Right ventricle myocardium superior (tissue), 1 donor: ENCODE results near the gene HAGH. TPM values are rescaled to one million over a fixed set of nuclear protein-coding genes. Genes with fewer than 3 reads are reported as not detected.

Experiments
- ATAC-seq: fragments of 200-7000 bp; cut with Tn5 transposase; one replicate; pipeline ENCODE4 v1.9.1; 2020; ENCODE audit warnings: mild to moderate bottlenecking; ENCODE audit not compliant: poor library complexity
- DNase-seq: peaks from one replicate; pipeline ENCODE4 v3.0.0-alpha.2; 2020
- intact Hi-C: fragments of 100-400 bp; cut with DNase I; formaldehyde crosslinking; loops from one replicate; pipeline ENCODE4 v1.11.2; 2022
- total RNA-seq: library from RNA; stranded (reverse); fragmentation: NEBNext Ultra II Directional; extraction: Animal tissue kit (Norgen Biotek cat#: 25700); gene quantifications from one replicate; pipeline ENCODE4 v1.2.1, GENCODE V29; 2021
- donor health status: DM: no; HTN: yes; CAD: no; lungs with severe emphysema.

Gene HAGH
- total RNA-seq, 1 donor from 2014 or later = 163 TPM

DNA sequence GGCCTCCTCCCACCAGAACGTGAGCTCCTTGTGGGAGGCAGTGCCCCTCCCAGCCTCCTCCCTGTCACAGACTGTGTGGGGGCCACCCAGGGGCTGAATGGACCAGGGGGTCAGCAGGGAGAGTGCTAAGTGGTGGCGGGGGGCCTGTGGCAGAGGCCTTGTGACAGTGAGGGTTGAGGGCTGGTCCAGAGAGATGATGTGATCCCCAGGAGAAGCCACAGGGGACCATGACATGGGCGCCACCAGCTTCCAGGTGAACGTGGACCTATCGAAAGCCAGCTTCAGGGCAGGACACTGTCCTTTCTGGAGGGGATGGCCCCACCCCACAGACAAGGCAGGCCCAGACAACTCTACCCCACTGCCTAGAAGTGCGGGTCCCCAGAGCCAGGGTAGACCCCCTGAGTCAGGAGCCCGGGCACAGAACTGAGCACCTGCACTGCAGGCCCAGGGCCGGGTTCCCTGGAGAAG is 47.4 kb downstream of the HAGH start:
- intact Hi-C loops = no loop called here
- ATAC-seq (no peak), DNase-seq (peak; percentile 24)

DNA sequence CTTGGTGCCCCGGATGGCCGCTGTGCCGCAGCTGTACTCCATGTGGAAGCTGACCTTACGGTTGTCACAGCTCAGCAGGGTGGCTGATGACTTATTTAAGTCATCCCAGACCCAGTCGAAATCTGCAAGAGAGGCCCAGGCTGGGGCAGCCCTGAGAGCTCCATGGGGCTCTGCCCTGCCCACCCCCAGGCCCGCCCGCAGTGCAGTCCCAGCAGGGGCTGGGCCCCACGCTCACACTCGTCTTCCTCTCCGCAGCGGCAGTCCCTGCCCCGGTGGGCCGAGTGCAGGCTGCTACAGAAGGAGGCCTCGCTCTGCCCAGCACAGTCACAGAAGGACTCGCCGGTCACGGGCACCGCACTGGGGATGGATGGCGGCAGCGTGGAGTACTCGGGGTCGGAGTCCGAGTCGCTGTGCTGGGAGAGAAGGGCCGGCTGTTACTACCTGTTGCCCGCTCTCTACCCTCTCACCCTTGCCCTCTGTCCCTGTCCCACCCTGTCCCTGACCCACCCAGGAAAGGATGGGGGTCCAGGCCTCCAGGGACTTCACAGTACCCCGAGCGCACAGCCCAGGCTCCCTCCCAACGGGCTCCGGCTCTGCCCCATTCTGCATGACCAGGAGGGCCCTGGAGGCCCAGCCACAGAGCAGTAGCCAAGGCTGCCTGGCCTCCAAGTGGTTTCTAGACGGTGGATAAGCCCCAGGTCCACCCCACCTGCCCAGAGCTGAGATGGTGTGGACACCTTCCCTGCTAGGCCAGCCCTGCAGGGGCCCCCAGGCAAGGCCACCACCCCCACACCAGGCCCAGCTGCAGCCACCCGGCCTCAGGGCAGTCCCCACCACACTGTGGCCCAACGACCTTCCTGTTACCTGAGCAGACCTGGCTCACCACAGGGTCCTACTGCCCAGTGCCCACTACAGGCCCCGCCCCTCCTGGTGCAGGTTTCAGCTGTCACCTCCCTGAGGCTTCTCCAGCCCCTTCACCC is 48.1 kb downstream of the HAGH start:
- DNase-seq (peak; percentile 31), ATAC-seq (no peak)
- intact Hi-C loops = no loop called here

DNA sequence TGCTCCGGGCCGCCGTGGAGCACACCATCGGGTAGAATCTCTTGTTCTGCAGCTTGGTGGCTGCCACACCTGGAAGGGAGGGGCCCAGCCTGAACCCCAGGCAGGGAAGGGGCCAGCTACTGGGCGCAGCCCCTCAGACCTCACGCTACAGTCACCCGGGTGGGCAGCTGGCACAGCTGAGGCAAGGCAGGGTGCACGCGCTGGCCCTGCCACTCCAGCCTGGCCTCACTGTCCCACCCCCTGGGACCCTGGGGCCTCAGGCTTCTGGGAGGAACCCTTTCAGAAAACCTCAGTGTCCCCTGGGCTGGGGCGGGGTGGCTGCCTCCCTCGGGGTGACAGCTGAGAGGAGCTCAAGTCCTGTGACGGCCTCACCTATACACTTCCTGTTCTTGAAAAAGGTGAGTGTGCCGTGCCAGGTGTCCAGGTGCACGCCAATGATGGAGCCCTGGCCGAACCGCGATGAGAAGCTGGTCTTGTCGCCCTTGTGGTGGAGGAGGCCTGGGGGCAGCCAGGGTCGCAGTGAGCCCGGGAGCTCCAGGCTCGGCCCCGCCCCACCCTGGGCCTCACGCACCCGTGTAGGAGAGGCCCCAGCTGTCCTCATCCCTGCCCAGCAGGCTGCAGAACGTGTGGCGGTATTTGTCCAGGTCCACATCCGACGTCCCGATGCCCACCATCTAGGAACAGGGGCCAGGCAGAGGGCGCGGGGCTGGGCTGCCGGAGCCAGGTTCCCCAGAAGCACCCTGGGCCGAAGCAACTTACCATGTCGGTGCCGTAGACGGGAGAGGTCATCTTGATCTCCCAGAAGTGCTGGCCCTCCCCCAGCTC is 49.0 kb downstream of the HAGH start:
- no peak for ATAC-seq
- DNase-seq = no peak
- intact Hi-C loops = no loop called here

DNA sequence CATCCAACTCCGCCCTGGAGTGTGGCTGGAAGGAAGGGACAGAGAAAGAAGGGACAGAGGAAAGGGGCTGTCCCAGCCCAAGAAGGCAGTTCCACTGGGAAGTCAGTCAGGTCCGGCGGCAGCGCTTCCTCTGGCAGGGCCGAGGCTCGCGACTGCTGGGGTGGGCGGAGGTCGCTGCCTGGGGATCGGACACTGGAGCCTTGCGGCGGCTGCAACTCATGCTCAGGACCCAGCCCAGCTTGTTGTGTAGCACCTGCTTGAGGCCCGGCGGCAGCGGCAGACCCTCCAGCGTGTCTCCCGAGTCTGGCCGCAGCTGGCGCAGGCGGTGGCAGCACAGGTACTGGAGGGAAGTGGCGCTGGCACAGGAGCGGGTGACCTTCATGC is 49.6 kb downstream of the HAGH start:
- intact Hi-C loops = no loop called here
- ATAC-seq (no peak), DNase-seq (no peak)

DNA sequence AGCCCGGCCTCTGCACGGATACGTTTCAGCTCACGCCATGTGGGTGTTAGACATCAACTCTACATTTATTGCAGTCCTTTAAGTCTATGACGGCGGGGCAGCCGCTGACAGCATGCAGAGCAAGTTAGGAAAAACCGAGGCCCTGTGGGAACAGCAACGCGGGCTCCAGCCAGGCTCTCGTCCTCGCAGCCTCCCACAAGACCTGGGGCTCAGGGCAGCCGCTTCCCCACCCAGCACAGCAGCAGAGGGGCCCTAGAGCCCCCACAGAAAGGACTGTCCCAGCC is 50.0 kb downstream of the HAGH start:
- intact Hi-C loops = no loop called here
- DNase-seq (no peak), ATAC-seq (no peak)

DNA sequence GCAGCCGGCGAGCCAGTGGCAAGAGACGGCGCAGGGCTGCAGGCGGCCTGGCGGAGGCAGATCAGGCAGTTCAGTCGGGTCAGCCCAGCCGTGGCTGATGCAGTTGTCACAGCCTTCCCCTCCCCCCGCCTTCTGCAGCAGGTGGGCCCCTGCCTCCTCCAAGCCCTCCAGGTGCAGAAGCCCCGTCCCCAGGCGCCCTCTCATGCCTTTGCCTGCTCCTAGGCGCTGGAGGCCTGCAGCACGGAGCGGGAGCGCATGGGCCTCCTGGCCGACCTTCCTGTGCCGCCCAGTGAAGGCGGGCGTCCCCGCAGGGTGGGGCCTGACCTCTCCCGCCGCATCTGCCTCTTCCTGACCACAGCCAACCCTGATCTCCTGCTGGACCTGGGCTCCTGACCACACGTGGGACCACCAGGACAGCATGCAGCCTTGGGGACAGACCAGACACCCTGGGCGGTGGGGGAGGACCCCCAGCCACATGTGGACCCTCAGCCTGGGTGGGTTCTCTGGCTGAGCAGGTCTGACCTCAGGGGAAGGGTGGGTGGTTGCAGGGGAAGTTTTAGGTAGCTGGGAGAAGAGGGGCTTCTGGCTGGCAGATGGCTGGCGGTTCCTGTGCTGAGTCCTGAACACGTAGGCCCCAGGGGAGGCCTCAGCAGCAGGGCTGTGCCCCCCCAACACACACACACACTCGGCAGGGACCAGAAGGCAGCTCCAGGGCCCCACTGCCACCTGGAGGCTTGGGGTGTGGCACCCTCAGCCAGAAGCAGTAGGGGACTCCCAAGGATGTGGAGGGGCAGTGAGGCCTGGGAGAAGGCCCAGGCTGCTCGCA is 50.6 kb downstream of the HAGH start:
- ATAC-seq = no peak
- no peak for DNase-seq
- intact Hi-C loops = no loop called here

DNA sequence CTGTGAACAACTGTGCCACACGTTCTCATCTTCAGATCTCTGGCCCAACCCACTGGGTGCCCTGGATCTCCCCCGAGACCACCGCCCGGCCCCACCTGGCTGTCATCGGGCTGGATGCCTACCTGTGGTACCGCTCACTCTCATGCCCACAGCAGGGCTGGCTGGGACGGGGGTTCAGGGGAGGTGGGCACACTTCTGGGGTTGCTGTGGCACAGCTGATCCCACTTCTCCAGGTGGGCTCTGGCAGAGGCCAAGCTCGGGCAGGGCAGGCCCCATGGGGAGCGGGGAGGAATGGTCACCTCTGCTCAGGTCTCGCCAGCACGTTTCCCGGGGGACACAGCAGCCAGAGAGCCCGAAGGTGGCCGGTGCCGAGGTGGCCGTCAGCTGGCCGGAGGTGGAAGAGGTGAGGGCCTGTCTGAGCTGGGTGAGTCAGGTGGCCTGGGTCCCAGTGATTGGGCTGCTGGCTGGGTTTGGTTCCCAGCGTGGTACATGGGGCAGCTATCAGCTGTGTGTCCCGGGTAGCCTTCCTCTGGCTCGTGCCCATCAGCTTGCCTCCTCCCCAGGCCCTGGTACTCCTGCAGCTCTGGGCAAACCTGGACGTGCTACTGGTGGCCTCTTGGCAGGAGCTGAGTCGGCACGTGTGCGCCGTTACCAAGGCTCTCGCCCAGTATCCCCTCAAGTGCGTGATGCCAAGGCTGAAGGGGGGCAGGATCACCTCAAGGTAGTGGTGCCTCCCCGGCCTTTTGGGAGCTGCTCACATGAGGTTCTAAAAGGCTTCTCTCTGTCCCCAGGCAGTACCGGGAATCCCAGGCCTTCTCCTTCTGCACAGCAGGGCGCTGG is 51.4 kb downstream of the HAGH start:
- DNase-seq (no peak), ATAC-seq (no peak)
- intact Hi-C loops = no loop called here

DNA sequence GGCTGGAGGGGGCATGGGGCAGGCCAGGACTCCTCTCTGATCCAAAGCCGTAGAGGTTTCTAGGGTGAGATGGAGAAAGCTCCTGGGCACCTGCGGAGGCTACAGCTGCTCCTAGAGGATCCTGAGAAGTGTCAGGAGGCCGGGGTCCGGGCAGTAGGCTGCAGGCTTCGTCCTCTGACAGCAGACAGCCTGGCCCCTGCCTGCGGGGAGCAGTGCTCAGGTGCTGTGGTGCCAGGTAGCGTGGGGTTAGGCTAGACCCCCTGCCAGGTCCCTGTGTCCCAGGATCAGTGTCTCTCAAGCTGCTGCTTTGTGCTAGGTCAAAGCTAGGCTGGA is 52.2 kb downstream of the HAGH start:
- ATAC-seq (no peak), DNase-seq (no peak)
- intact Hi-C loops = no loop called here

DNA sequence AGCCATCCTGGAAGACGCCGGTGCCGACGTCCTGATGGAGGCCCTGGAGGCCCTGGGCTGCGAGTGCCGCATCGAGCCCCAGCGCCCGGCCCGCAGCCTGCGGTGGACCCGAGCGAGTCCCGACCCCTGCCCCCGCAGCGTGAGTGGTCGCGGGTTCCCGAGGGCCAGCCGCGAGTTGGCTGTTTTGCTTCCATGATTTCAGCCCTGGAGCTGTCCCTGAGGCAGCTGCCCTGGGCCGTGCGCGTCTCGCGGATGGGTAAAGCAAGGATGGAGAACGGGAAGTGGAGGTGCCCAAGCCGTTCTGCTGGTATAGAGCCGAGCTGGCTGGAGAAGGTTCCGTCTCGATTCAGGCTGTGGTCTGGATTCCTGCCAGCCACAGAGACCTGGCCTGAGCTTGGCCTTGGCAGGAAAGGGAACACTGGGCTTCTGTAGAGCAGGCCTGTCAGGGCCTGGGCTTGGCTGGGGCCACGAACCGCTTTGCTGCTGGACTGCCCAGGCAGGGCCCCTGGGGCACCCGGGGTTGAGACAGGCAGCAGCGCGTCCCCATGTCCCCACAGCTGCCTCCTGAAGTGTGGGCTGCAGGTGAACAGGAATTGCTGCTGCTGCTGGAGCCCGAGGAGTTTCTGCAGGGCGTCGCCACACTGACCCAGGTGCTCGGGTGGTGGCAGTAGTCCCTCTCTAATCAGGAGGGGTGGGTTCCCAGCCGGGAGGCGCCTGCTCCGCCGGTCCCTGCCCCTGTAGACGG is 52.8 kb downstream of the HAGH start:
- intact Hi-C loops = no loop called here
- DNase-seq (no peak), ATAC-seq (no peak)

DNA sequence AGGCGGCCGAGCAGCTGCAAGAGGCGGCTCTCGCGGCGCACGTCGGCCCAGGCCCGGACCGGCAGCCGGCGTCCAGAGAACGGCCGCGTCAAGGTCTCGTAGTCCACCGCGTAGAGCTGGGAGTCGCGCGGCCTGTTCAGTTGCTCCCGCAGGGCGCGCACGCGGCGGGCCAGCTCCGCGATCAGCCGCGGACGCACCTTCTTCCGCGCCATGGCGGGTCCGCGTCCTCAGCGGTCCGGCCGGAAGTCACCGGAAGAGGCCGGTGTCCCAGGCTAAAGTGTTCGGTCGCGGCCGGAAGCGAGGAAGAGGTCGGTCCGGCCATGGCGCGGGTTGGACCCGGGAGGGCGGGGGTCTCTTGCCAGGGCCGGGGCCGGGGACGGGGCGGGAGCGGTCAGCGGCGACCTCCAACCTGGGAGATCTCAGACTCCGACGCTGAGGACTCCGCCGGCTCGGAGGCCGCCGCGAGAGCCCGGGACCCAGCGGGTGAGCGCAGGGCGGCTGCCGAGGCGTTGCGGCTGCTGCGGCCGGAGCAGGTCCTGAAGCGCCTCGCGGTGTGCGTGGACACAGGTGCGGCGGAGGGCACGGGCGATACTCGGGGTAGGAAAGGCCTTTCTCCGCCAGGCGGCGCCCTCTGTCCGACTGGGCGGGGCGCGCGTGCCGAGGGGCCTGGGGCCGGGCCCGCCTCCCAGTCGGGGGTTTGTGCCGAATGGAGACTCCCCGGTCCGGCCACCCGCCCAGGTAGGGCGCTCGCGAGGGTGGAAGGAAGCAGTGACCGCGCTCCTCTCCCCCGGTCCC is 53.5 kb downstream of the HAGH start, which contains the start of gene MRPS34:
Gene MRPS34, minus strand, starts transcription at position 227 of the 795 bp plus-strand sequence. Its CDS starts 15 bp downstream, at position 212.
- DNase-seq (peak; percentile 90), ATAC-seq (peak; percentile 77)
- intact Hi-C loops = no loop called here

DNA sequence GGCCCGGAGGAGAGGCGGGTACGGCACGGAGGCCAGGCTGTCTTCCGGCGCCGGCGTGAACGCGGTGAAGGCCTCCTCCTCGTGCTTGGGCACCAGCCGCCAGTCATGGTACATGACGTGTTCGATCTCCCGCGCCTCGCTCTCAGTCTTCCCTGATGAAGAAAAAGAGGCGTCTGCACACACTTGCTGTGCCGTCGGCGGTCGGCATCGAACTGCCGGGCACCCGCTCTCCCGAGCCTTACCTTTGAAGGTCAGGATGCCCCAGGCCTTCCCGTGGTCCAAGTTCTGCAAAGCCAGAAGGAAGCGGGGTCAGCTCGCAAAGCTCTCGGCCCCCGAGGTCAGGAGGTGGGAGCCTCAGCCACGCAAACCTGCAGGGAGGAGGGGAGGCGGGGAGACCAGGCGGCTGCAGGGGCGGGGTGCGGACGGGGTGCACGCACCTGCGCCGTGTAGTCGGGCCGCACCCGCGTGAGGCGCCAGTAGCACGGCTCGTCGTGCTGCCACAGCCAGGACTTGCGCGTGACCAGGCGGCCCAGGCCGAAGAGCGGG is 54.2 kb downstream of the HAGH start, which contains the start of gene EME2:
Gene EME2, plus strand, starts transcription at position 449 of the 546 bp plus-strand sequence. CDS start 418 bp downstream, outside the sequence.
- intact Hi-C loops = no loop called here
- no peak for DNase-seq
- peak; percentile 0 for ATAC-seq

DNA sequence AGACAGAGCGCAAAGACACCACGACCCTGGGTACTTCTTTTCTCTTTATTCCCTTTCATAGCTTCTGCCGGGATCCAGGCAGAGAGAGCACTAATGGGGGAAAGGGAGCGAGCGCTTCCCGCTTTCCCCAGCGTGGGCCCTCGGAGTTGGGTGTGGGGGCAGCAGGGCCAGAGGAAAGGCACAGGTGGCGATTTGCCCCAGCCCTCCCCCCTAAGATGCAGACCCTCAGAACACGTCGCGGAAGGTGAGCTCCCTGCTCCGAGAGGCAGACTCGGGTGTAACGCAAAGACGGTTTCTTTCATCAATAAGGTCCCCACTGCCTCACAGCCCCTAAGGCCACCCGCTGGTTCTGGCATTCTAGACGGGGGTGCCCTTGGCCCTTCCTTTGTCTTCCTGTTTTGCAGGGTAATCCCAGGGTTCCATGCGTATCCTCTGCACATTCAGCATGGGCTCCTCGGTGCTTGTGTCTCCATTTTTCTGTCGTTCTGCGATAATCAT is 54.7 kb downstream of the HAGH start:
- DNase-seq (no peak), ATAC-seq (no peak)
- intact Hi-C loops = no loop called here

DNA sequence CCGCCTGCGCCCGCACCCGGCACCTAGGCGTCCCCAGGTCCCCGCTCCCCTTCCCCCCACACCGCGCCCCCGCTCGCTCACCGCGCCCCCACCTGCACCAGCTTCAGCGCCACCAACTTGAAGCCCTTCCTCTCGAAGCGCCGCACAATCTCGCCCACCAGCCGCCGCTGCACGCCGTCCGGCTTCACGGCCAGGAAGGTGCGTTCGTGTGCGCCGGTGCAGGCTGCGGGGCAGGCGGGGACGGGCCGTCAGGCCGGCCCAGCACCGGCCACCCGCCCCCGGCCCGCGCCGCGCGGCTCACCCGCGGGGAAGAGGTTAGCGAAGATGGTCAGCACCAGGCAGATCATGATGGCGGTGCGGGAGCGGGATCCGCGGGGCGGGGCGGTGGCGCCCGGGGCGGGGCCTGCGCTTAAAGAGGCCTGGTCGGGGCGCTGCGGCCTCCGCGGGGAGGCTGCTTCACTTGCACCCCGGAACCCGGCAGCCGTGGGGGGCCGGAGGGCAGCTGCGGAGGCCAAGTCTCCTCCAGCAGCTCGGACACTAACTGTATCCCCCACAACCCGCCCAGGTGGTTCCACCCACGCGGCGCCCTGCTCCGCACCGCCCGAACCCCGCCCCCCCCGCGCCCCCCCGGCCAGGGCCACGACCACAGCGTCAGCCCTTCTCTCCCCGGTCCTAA is 55.3 kb downstream of the HAGH start, which contains the start of gene NME3:
Gene NME3, minus strand, starts transcription at position 356 of the 676 bp plus-strand sequence. Its CDS starts 9 bp downstream, at position 347.
- DNase-seq = peak; percentile 92
- intact Hi-C loops = no loop called here
- peak; percentile 63 for ATAC-seq

DNA sequence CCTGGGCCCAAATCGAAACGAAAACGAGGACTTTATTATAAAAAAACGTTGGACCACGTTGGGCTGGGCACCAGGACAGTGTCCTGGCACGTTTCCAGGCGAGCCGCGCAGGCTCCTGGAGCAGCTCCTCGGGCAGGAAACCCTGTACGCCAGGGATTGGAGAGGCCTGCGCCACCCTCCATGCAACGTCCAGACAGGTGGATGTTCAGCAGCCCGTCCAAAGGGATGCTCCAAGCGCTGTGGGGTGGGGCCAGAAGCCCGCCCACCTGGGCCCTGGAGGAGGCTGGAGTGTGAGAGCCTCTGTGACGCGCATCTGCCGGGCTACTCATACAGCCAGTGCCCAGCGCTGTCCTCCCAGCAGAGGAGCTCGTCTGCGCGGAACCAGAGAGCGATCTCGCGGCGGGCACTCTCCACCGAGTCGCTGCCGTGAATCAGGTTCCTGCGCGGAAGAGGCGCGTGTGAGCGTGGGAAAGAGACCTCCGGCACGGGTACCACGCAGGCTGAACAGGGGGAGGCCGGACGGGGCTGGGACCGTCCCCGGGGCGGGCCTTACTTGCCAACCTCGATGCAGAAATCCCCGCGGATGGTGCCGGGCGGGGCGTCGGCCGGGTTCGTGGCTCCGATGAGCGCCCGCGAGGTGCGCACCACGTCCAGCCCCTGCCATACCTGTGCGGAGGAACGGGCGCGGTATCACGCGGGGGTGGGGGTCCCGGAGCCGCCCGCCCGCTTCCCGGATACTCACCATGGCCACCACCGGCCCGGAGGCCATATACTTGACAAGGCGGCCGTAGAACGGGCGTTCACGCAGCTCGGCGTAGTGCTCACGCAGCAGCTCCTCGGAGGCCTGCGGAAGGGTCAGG is 56.1 kb downstream of the HAGH start:
- peak; percentile 79 for DNase-seq
- intact Hi-C loops = no loop called here
- peak; percentile 5 for ATAC-seq
